ENCODE results near the gene EIF4G3.

GRCh38 chr1:21189906-21190500, 13.3 kb upstream of the EIF4G3 start:
- TF ChIP-seq, protein P1, sequence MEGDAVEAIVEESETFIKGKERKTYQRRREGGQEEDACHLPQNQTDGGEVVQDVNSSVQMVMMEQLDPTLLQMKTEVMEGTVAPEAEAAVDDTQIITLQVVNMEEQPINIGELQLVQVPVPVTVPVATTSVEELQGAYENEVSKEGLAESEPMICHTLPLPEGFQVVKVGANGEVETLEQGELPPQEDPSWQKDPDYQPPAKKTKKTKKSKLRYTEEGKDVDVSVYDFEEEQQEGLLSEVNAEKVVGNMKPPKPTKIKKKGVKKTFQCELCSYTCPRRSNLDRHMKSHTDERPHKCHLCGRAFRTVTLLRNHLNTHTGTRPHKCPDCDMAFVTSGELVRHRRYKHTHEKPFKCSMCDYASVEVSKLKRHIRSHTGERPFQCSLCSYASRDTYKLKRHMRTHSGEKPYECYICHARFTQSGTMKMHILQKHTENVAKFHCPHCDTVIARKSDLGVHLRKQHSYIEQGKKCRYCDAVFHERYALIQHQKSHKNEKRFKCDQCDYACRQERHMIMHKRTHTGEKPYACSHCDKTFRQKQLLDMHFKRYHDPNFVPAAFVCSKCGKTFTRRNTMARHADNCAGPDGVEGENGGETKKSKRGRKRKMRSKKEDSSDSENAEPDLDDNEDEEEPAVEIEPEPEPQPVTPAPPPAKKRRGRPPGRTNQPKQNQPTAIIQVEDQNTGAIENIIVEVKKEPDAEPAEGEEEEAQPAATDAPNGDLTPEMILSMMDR (conservative IDR thresholded peaks at IDR 0.05; ENCODE audit: low read depth, low read length): no peak
- no peak for TF ChIP-seq EZH2 (IDR thresholded peaks at IDR 0.05; ENCODE audit: borderline replicate concordance, low read depth, low read length, poor library complexity, severe bottlenecking)

All from A673 (cell line).